GM19238 (cell line): ENCODE results near the gene ZNF547.
A peak's percentile ranks its signal among the peaks of the same experiment; 100 is the strongest.

Source experiments
- DNase-seq: peaks from one replicate; pipeline ENCODE4 v3.0.0; 2011; ENCODE audit warnings: low spot score; ENCODE audit not compliant: insufficient read length

Gene ZNF547

GRCh38 chr19:57362997-57363687 is at the start of gene ZNF547, which contains the start of gene TRAPPC2B:
Gene ZNF547, plus strand, starts transcription at chr19:57363551. Its CDS starts 5,005 bp downstream, at chr19:57368556.
Gene TRAPPC2B, plus strand, starts transcription at chr19:57363551. Its CDS starts 1,283 bp downstream, at chr19:57364834.
- peak; percentile 79 for DNase-seq

GRCh38 chr19:57314146-57314545 is 49.2 kb upstream of the ZNF547 start:
- no peak for DNase-seq

GRCh38 chr19:57317503-57317902 is 45.8 kb upstream of the ZNF547 start:
- DNase-seq = no peak

- DNase-seq = no peak
Observed at GRCh38 chr19:57319869-57320179, 43.5 kb upstream of the ZNF547 start.

DNA sequence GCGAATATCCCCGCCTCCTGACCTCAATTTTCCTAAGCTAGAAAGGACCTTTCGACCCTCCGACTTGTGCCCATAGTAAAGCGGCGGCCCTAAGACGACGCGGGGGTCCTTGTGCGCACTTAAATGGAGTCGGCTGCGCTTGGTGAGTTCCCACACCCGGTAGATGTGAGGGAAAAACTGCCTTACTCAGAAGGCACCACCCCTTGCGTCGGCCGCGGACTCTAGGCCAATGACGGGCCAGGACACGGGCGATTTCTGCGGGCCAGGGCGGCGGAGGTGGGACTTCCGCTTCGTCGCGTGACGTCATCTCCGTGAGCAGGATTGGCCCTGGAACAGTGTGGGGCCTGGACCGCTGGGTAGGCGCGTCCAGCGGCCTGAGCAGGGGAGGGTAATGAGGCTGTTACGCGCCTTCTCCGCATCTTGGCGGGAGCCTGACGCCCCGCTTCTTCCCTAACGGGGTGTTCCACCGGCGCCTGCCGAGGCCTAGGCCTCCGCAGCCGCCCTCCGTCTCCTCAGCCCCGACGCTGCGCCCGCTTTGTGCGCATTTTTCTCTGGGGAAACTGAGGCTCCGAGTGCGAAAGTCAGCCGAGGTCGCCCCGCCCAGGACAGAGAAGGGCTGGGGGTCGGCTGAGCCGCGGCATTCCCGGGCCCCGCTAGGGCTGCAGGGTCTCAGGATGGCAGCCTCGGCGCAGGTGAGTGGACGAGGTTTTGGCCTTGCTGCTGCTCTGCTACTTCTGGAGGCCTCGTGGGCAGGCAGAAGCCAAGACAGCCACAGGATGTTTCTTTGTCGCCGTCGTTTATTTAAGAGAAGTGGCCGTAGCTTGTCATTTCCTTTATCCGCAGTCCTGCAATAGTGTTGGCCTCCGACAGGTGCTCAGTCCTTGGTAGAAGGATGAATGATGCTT is 42.9 kb upstream of the ZNF547 start, which contains the start of gene ZNF543:
TSS of gene ZNF543 (plus strand) at position 293 of the 905 bp plus-strand sequence. CDS start at position 675, 382 bp downstream.
- DNase-seq = peak; percentile 97

DNA sequence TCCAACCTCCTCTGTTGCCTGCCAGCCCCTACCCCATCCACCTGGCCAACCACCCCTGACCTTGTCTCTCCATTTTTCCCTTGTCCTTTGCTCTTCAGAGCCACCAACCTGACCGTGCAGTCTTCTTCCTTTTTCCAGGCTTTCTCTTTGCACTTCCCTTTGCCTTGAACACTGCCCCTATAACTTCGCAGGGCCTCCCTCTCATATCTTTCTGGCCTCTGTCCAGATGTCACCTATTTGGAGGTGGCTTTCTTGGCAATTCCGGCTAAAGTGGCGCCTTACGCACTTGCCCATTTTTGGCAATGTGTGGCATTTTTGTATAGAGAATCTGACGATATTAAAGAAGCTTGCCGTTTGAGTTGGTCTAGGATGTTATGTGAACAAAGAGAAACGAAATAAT is 42.2 kb upstream of the ZNF547 start:
- no peak for DNase-seq

DNA sequence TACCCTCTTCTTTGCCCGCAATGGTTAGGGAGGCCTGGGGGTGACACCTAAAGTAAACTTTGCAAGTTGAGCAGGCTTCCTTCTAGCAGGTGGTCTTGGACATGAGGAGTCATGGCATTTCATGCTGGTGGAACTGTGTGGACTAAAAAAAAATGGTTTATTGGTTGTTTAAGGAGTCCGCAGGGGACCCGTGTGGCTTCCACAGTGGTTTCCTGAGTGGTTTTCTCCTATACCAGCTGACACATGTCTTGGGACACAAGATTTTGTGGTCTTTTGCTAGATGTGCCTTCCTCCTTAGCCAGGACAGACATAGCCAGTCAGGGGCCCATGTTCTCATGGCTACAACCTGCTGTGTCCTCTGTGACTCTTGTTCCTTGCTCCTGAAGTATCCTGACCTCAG is 41.6 kb upstream of the ZNF547 start:
- no peak for DNase-seq

DNA sequence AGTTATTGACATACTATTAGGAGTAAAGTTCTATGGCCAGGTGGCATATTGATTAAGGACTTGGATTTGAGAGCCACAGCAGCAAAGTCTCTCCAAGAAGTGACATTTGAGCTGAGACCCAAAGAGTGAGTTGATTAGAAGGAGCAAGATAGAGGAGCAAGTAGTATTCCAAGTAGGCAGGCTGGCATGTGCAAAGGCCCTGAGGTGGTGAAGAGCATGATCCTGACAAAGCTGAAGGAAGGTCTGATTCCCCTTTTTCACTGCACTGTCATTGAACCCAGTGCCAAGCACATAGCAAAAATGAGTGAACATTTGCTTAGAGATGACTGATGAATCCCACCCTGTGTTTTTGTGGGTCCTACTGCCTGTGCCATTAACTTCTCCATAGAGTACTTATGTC is 38.4 kb upstream of the ZNF547 start:
- DNase-seq = no peak

GRCh38 chr19:57327993-57328392 is 35.4 kb upstream of the ZNF547 start:
- no peak for DNase-seq

- DNase-seq = no peak
Observed at GRCh38 chr19:57334191-57334590, 29.2 kb upstream of the ZNF547 start.

DNA sequence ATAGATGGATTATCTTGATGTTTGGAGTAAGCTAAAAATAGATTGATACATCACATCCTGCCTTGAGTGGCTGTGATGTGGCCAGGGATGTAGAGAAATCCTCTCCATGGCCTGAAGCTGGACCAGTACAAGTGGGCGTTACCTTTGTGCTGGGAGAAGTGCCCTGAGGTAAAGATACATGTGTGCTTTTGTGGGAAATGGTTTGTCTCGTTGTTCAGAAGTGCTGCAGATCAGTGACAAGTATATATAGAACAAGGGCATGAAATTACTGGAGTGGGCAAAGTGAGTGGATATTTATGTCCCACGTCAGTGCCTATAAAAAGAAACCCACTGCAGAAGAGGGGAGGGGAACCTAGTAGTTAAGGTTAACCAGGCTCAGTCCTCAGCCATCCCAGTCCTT is 24.5 kb upstream of the ZNF547 start:
- DNase-seq = no peak

DNA sequence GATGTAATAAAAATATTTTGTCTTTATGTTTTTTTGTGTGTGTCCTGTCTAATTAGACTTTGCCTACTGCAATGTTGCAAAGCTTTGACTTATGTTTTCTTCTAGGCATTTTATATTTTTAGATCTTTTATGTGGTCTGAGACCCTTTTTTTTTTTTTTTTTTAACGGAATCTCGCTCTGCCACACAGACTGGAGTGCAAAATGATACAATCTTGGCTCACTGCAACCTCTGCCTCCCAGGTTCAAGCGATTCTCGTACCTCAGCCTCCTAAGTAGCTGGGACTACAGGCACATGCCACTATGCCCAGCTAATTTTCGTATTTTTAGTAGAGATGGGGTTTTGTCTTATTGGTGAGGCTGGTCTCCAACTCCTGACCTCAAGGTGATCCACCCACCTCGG is 20.8 kb upstream of the ZNF547 start:
- DNase-seq = no peak

- no peak for DNase-seq
Observed at GRCh38 chr19:57348136-57348535, 15.2 kb upstream of the ZNF547 start.

DNA sequence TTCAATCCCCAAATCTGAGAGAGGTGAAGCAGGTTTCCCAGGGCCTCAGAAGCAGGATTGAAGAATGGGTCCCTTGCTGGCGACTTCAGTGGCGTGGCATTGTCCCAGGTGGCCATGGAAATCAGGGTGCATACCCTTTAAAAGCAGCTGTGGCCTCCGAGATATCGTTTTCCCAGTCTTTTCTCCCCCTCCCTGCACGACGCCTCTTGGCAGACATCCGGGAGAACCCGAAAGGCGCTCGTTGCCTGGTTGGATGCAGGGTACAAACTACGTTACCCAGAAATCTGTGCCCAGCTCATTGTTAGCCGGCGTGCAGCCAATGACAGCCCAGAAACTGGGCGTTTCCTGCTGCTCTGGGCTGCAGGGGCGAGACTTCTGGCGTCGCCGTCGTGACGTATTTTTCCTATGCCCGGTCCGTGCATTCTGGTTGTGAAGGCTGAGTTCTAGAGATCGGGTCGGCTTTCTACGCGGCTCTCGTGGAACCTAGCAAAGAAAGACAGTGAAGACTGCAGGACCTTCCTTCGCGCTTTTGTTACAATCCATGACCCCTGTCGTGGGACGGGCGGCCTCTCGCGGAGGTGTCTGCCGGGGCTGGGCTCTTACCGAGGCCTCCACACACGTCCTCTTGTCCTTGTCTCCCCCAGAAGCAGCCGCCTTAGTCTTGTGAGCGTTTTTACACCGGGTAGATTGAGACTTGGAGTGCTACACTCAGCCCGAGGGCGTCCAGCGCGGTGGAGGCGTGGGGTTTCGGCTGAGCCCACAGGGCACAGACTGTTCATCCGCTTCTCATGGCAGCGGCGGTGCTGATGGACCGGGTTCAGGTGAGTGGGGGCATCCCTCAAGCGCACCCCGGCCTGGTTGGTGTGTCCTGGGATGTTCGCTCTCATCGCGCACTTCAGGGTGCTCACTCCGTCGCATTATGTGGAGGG is 12.2 kb upstream of the ZNF547 start, which contains the start of gene ZNF304:
TSS of gene ZNF304 (plus strand) at position 395 of the 929 bp plus-strand sequence. CDS start at position 789, 394 bp downstream.
- peak; percentile 84 for DNase-seq

DNA sequence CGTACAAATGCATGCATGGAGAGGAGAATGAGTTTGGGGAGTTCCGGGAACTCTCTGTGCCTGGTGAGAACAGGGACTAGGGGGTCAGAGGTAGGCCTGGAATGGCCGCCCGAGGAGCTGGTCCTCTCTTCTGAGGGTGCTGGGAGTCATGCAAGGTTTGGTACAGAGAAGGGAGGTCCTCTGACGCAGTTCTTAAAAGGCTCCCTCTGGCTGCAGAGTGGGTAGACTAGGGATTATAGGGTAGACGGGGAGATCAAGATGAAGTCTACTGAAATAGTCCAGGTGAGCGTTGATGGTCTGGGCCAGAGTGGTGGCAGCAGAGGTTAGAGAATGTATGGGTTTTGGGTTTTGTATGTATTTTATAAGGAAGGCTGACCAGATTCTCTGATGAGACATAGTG is 11.5 kb upstream of the ZNF547 start:
- DNase-seq = no peak

DNA sequence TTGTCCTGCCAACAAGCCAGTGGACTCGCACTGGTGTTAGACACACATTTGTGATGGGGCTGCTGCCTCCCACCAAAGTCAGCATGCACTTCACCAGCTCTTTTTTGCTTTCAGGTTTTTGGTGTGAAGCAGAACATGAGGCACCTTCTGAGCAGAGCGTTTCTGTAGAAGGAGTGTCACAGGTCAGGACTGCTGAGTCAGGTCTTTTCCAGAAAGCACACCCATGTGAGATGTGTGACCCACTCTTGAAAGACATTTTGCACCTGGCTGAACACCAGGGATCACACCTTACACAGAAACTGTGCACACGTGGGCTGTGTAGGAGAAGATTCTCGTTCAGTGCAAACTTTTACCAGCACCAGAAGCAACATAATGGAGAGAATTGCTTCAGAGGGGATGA is 7.4 kb upstream of the ZNF547 start:
- no peak for DNase-seq

DNA sequence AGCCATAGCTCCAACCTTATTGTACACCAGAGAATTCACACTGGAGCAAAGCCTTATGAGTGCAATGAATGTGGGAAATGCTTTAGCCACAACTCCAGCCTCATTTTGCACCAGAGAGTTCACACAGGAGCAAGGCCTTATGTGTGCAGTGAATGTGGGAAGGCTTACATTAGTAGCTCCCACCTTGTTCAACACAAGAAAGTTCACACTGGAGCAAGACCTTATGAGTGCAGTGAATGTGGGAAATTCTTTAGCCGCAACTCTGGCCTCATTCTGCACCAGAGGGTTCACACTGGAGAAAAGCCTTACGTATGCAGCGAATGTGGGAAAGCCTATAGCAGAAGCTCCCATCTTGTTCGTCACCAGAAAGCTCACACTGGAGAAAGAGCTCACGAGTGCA is 5.9 kb upstream of the ZNF547 start:
- no peak for DNase-seq

DNA sequence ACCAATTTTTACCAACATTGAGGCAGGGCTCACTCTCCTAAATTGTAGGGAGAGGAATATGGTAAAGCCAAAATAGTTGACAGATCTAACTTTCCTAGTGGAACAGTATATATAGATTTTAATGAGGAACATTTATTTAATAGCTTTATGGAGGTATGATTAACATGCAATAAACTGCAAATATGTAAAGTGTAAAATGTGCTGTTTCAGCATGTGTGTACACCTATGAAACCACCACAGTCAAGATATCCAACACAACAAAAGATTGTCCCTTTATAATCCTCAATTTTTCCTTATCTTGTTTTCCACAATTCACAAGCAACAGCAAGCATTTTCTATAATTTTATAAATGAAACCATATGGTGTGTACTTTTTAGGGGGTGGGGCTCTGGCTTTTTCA is 4.1 kb upstream of the ZNF547 start:
- DNase-seq = no peak

DNA sequence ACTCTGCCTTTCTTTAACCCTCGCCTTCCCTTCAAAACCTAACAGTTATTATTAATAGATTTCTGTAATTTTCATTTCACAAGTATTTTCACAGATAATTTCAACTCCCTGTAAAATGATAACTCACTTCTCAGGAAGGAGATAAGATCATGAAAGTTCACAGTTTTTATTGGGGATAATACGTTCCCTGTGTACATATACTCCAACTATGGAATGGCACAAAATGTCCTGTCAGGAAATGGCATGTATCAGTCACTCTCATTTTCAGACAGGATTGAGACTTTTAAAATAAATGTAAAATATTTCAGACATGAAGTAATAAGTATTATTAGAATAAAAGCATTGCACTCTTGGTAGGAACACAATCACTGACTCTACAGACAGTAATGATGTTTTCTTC is 932 bp upstream of the ZNF547 start:
- DNase-seq = no peak

DNA sequence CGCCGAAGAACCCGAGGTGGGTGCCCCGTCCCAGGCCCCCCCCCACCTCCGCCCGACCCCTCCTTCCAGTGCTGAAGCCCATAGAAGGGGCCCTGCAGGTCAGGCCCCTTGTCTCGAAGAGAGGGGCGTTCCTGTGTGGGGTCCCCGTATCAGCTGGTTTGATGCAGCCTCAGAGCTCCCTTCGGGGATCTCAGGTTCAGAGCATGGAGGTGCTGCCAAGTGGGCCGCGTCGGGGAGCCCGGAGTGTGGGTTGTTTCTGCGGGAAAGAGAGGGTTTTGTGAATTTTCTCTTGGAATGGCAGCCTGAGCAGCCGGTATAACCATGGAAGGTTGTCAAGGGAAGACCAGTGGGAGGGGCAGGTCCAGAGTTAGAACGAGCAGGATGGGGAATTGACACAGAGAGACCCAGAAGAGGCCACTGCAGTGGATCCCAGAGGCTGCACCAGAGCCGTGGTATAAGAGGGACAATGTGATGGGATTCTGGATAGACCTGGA is 384 bp downstream of the ZNF547 start:
- no peak for DNase-seq

GRCh38 chr19:57366776-57367175 is 3.4 kb downstream of the ZNF547 start:
- no peak for DNase-seq
